ENCODE results near the gene RBM39.
"Not testable (repeated sequence)": the region's sequence is repeated elsewhere in the genome, so short reads cannot be mapped to it uniquely, and the experiment has no call there.

- TF ChIP-seq EZH2 (IDR thresholded peaks at IDR 0.05; ENCODE audit: borderline replicate concordance, low read length); CTCF (IDR thresholded peaks at IDR 0.05; ENCODE audit: low read length): not testable (repeated sequence)
Observed at GRCh38 chr20:35723652-35724320, 18.3 kb downstream of the RBM39 start.

Measured in OCI-LY1 (cell line).